GM23338 (cell line): ENCODE results near the gene ZNF697. TPM values are rescaled to one million over a fixed set of nuclear protein-coding genes. Genes with fewer than 3 reads are reported as not detected.

Source experiments
- ATAC-seq: fragments of 200-7000 bp; cut with Tn5 transposase; 3 replicates; pipeline ENCODE4 v1.9.1; 2020
- DNase-seq: peaks from one replicate; pipeline ENCODE4 v3.0.0-alpha.2; 2015; ENCODE audit warnings: low spot score
- H2AFZ ChIP-seq: fragments of 200-600 bp; sonication (generic); 2 replicates; pipeline ENCODE4 v1.8.0; 2016; ENCODE audit warnings: antibody characterized with exemption, mild to moderate bottlenecking, moderate library complexity
- H3F3A ChIP-seq: fragments of 200-600 bp; sonication (generic); replicated peaks from 2 replicates; pipeline ENCODE4 v1.8.0; 2017; ENCODE audit warnings: antibody characterized with exemption, mixed run types, low read depth
- H3K27ac ChIP-seq: fragments of 200-600 bp; sonication (generic); 2 replicates; pipeline ENCODE4 v1.6.1; 2016; ENCODE audit warnings: low read depth
- H3K27me3 ChIP-seq: fragments of 200-600 bp; sonication (generic); 2 replicates; pipeline ENCODE4 v1.8.0; 2016; ENCODE audit warnings: mild to moderate bottlenecking, mixed run types, moderate library complexity; ENCODE audit not compliant: insufficient read depth
- H3K36me3 ChIP-seq: fragments of 200-600 bp; sonication (generic); 2 replicates; pipeline ENCODE4 v1.8.0; 2016; ENCODE audit warnings: mild to moderate bottlenecking; ENCODE audit not compliant: insufficient read depth
- H3K4me1 ChIP-seq: fragments of 200-600 bp; sonication (generic); 2 replicates; pipeline ENCODE4 v1.8.0; 2016; ENCODE audit warnings: mild to moderate bottlenecking, moderate library complexity; ENCODE audit not compliant: insufficient read depth
- H3K4me2 ChIP-seq: fragments of 200-600 bp; sonication (generic); 2 replicates; pipeline ENCODE4 v1.7.1; 2017; ENCODE audit warnings: mixed run types
- H3K4me3 ChIP-seq: fragments of 200-600 bp; sonication (generic); 2 replicates; pipeline ENCODE4 v1.6.1; 2016; ENCODE audit warnings: mixed run types
- H3K79me2 ChIP-seq: fragments of 200-600 bp; sonication (generic); replicated peaks from 2 replicates; pipeline ENCODE4 v1.8.0; 2017; ENCODE audit warnings: mild to moderate bottlenecking; ENCODE audit not compliant: insufficient read depth
- H3K9me2 ChIP-seq: fragments of 200-600 bp; sonication (generic); 2 replicates; pipeline ENCODE4 v1.8.0; 2017; ENCODE audit not compliant: insufficient read depth
- H4K20me1 ChIP-seq: fragments of 200-600 bp; sonication (generic); replicated peaks from 2 replicates; pipeline ENCODE4 v1.8.0; 2017; ENCODE audit warnings: mild to moderate bottlenecking; ENCODE audit not compliant: insufficient read depth
- H3K27ac Mint-ChIP-seq: 2 replicates; pipeline ENCODE4 v1.8.0; 2020; ENCODE audit warnings: inconsistent platforms, mild to moderate bottlenecking, moderate library complexity, mixed read lengths
- H3K27me3 Mint-ChIP-seq: 3 replicates; pipeline ENCODE4 v1.8.0; 2022; ENCODE audit warnings: low read depth, mild to moderate bottlenecking, moderate library complexity, mixed read lengths, inconsistent platforms; ENCODE audit not compliant: insufficient read depth, poor library complexity
- H3K36me3 Mint-ChIP-seq: 3 replicates; pipeline ENCODE4 v1.8.0; 2021; ENCODE audit warnings: low read depth, mild to moderate bottlenecking, inconsistent platforms, moderate library complexity, mixed read lengths
- H3K4me1 Mint-ChIP-seq: 3 replicates; pipeline ENCODE4 v1.8.0; 2020; ENCODE audit warnings: mild to moderate bottlenecking, inconsistent platforms, mixed read lengths
- H3K4me3 Mint-ChIP-seq: 3 replicates; pipeline ENCODE4 v1.8.0; 2021; ENCODE audit warnings: moderate library complexity, mild to moderate bottlenecking, inconsistent platforms, mixed read lengths
- H3K9me3 Mint-ChIP-seq: 3 replicates; pipeline ENCODE4 v1.8.0; 2020; ENCODE audit warnings: moderate library complexity, mild to moderate bottlenecking, inconsistent platforms, mixed read lengths
- CREB1 ChIP-seq: fragments of 250-450 bp; sonication (Bioruptor Pico); IDR thresholded peaks from 2 replicates; pipeline ENCODE4 v1.5.0; 2020; ENCODE audit warnings: low read depth, mild to moderate bottlenecking, moderate library complexity
- CTCF ChIP-seq, 2 experiments: fragments of 200-600 bp in 1 of 2; sonication (generic) in 1 of 2; conservative IDR thresholded peaks; 2 replicates each; pipeline versions ENCODE4 v1.5.1 to v1.6.1; 2016 to 2017; ENCODE audit warnings: antibody characterized with exemption in 2 of 2, low read depth in 2 of 2, mild to moderate bottlenecking in 2 of 2, moderate library complexity in 1 of 2
- ETS1 ChIP-seq: IDR thresholded peaks from 2 replicates; pipeline ENCODE4 v1.6.1; 2016; ENCODE audit warnings: antibody characterized with exemption
- EZH2 ChIP-seq: fragments of 200-600 bp; sonication (generic); IDR thresholded peaks from one replicate; pipeline ENCODE4 v1.8.0; 2017; ENCODE audit warnings: antibody characterized with exemption, mild to moderate bottlenecking, low read depth; ENCODE audit not compliant: unreplicated experiment
- EZH2phosphoT487 ChIP-seq: fragments of 200-600 bp; sonication (generic); IDR thresholded peaks from one replicate; pipeline ENCODE4 v1.8.1; 2018; ENCODE audit warnings: antibody characterized with exemption; ENCODE audit not compliant: unreplicated experiment
- JUNB ChIP-seq: IDR thresholded peaks from one replicate; pipeline ENCODE4 v1.6.1; 2016; ENCODE audit warnings: antibody characterized with exemption; ENCODE audit not compliant: unreplicated experiment
- NANOG ChIP-seq: IDR thresholded peaks from 2 replicates; pipeline ENCODE4 v1.6.1; 2016; ENCODE audit warnings: antibody characterized with exemption, borderline replicate concordance
- POLR2AphosphoS5 ChIP-seq: IDR thresholded peaks from 2 replicates; pipeline ENCODE4 v1.6.1; 2016; ENCODE audit warnings: antibody characterized with exemption, low read depth
- REST ChIP-seq: IDR thresholded peaks from one replicate; pipeline ENCODE4 v1.6.1; 2018; ENCODE audit warnings: antibody characterized with exemption; ENCODE audit not compliant: unreplicated experiment
- STAT1 ChIP-seq: IDR thresholded peaks from one replicate; pipeline ENCODE4 v1.6.1; 2016; ENCODE audit warnings: antibody characterized with exemption; ENCODE audit not compliant: unreplicated experiment
- ZNF114 ChIP-seq: fragments of 250-450 bp; sonication (Bioruptor Pico); IDR thresholded peaks from 2 replicates; pipeline ENCODE4 v1.5.0; 2020; ENCODE audit warnings: mild to moderate bottlenecking, moderate library complexity
- ZNF331 ChIP-seq: fragments of 250-450 bp; sonication (Bioruptor Pico); IDR thresholded peaks from 2 replicates; pipeline ENCODE4 v1.5.0; 2020; ENCODE audit warnings: low read depth, mild to moderate bottlenecking, moderate library complexity
- ZNF462 ChIP-seq: fragments of 250-450 bp; sonication (Bioruptor Pico); IDR thresholded peaks from 2 replicates; pipeline ENCODE4 v1.5.0; 2020; ENCODE audit warnings: mild to moderate bottlenecking, moderate library complexity
- polyA plus RNA-seq: library from polyadenylated mRNA; unstranded; fragments of >200 nt; fragmentation: Nextera tagmentation; extraction: Ambion mirVana; gene quantifications from 2 replicates; pipeline ENCODE4 v1.2.1, GENCODE V29; 2016
- total RNA-seq: library from RNA; depleted of rRNA; stranded (reverse); fragments of >200 nt; shearing (Covaris generic); gene quantifications from 2 replicates; pipeline ENCODE4 v1.2.3, GENCODE V29; 2014

Gene ZNF697
- total and polyA plus RNA-seq, 2 experiments from 2014 or later: 5.4 to 32.0 TPM

GRCh38 chr1:119662034-119662437 lies 14.0 kb upstream of the ZNF697 start:
- Histone ChIP-seq H3F3A (no peaks in the 10 kb centered on the region), H3K9me2 (no peaks in the 10 kb centered on the region), H3K36me3 (no peaks in the 10 kb centered on the region), H3K27me3 (no peaks in the 10 kb centered on the region), H2AFZ (peak overlapping the region; percentile 28; the same call in 1 of the 2 replicates), H3K4me3 (no peak overlapping the region), H3K27ac (no peak overlapping the region), H3K4me1 (peaks cover 24% of the 10 kb centered on the region), H4K20me1 (no peaks in the 10 kb centered on the region), H3K4me2 (no peak overlapping the region; the same call in 1 of the 2 replicates), H3K79me2 (no peaks in the 10 kb centered on the region)
- H3K9me3 Mint-ChIP-seq: no peaks in the 10 kb centered on the region
- no peaks in the 10 kb centered on the region for H3K36me3 Mint-ChIP-seq
- no peak overlapping the region for H3K4me3 Mint-ChIP-seq
- no peak for ATAC-seq
- H3K27ac Mint-ChIP-seq: no peak overlapping the region
- TF ChIP-seq NANOG: no peak
- TF ChIP-seq EZH2: no peak
- no peak for TF ChIP-seq POLR2AphosphoS5
- TF ChIP-seq STAT1: no peak
- no peak for TF ChIP-seq ZNF114 (CRISPR knock-in tag)
- no peak for TF ChIP-seq ZNF462 (CRISPR knock-in tag)
- no peak for TF ChIP-seq JUNB
- TF ChIP-seq ZNF331 (CRISPR knock-in tag): no peak
- TF ChIP-seq CTCF (conservative IDR thresholded peaks at IDR 0.05; ENCODE audit: low read depth in 2 of 2): no peak
- TF ChIP-seq REST: no peak
- no peak for TF ChIP-seq EZH2phosphoT487
- no peak for TF ChIP-seq CREB1
- no peak for TF ChIP-seq ETS1
- peaks cover 25% of the 10 kb centered on the region for H3K4me1 Mint-ChIP-seq
- H3K27me3 Mint-ChIP-seq: peaks cover 1% of the 10 kb centered on the region
- DNase-seq: no peak
